Transverse colon (tissue), 4 donors: ENCODE results near the gene RAB32. TPM values are rescaled to one million over a fixed set of nuclear protein-coding genes. Genes with fewer than 3 reads are reported as not detected.

Experiments
- DNase-seq: peaks from one replicate; pipeline ENCODE4 v3.0.0-alpha.2; 2019
- H3K27ac ChIP-seq, 4 donors: fragments of 200-600 bp; sonication (generic); 2 replicates each; pipeline ENCODE4 v1.5.1; 2016 to 2018; ENCODE audit warnings: inconsistent platforms in 4 of 4
- H3K27me3 ChIP-seq: fragments of 200-600 bp; sonication (generic); 2 replicates; pipeline ENCODE4 v1.5.1; 2017; ENCODE audit warnings: inconsistent platforms
- H3K36me3 ChIP-seq, 4 donors: fragments of 200-600 bp; sonication (generic); 2 replicates each; pipeline ENCODE4 v1.5.1; 2017 to 2019; ENCODE audit warnings: inconsistent platforms in 4 of 4
- H3K4me1 ChIP-seq, 4 donors: fragments of 200-600 bp; sonication (generic); 2 replicates each; pipeline ENCODE4 v1.5.1; 2017 to 2020; ENCODE audit warnings: inconsistent platforms in 4 of 4
- H3K4me3 ChIP-seq, 4 donors: fragments of 200-600 bp; sonication (generic); 1 replicate in 1 of 4; 2 replicates in 3 of 4; pipeline versions ENCODE4 v1.5.1 to v1.6.1; 2017 to 2019; ENCODE audit warnings: inconsistent platforms in 4 of 4
- H3K9me3 ChIP-seq, 2 donors: fragments of 200-600 bp; sonication (generic); 2 replicates each; pipeline ENCODE4 v1.5.1; 2017 to 2019; ENCODE audit warnings: inconsistent platforms in 2 of 2
- EP300 ChIP-seq: sonication (generic); formaldehyde crosslinking; IDR thresholded peaks from one replicate; pipeline ENCODE4 v1.6.1; 2017; ENCODE audit warnings: antibody characterized with exemption, low read depth
- POLR2A ChIP-seq: fragments of 450-650 bp; IDR thresholded peaks from one replicate; pipeline ENCODE4 v1.6.1; 2016; ENCODE audit warnings: antibody characterized with exemption, mild to moderate bottlenecking, moderate library complexity
- POLR2AphosphoS5 ChIP-seq, 3 donors: sonication (generic); formaldehyde crosslinking; IDR thresholded peaks; one replicate each; pipeline ENCODE4 v1.6.1; 2016; ENCODE audit warnings: antibody characterized with exemption in 3 of 3
- WGBS, 2 donors: methylation state at CpG; one replicate each; pipeline ENCODE4 v1.1.5; 2018; ENCODE audit warnings: low coverage in 1 of 2; 5-methylcytosine and 5-hydroxymethylcytosine counted together
- in situ Hi-C, 4 donors: fragments of 200-750 bp; cut with MboI; loops; one replicate each; pipeline versions ENCODE4 v1.15.0 to v1.15.1; 2017; ENCODE audit warnings: low sequenced_read_pairs in 3 of 4, low pct_ligation_motif_present in 1 of 4, low pct_unique_long_range_greater_than_20kb in 1 of 4
- intact Hi-C: fragments of 100-400 bp; cut with DNase I; formaldehyde crosslinking; loops from one replicate; pipeline ENCODE4 v1.15.1; 2023; ENCODE audit warnings: low total_unique reads
- total RNA-seq, 4 donors: library from RNA; depleted of rRNA; stranded (reverse); fragments of >200 nt; gene quantifications; one replicate each; pipeline ENCODE4 v1.1.0, GENCODE V29; 2016
- TF ChIP-seq, protein P1 (sequence below), 5 experiments: fragments of 200-600 bp in 3 of 5; fragments of 450-650 bp in 2 of 5; sonication (generic) in 3 of 5; IDR thresholded peaks; 1 replicate in 2 of 5; 2 replicates in 3 of 5; pipeline ENCODE4 v1.5.1; 2016 to 2017; ENCODE audit warnings: antibody characterized with exemption in 5 of 5, inconsistent platforms in 3 of 5, mild to moderate bottlenecking in 2 of 5, moderate library complexity in 1 of 5

Gene RAB32
- total RNA-seq, 4 donors from 2014 or later = 3.7 to 43.4 (median 29.1) TPM

DNA sequence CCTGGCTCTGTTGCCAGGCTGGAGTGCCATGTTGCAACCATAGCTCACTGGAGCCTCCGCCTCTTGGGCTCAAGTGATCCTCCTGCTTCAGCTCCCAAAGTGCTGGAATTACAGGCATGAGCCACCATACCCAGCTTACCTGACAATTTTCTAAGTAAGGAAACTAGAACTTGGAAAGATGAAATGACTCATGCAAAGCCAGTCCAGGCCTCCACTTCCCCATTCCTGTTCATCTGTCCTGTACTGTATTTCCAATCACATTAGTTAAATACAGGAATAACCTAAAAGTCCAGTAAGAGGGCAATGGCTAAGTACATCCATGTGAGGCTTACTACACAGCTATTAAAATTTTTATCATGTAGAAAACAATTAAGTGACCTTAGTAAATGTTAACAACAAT, 46.9 kb downstream of the RAB32 start:
- Histone ChIP-seq H3K4me3 (no peak overlapping the region), H3K9me3 (no peaks in the 10 kb centered on the region), H3K4me1 (peaks cover 0 to 10% (median 0%) of the 10 kb centered on the region in 4 donors), H3K36me3 (no peaks in the 10 kb centered on the region), H3K27me3 (no peaks in the 10 kb centered on the region), H3K27ac (no peak overlapping the region)
- intact Hi-C loops = no loop called here
- in situ Hi-C loops = no loop called here
- no peak for DNase-seq
- 47 to 83% methylated on average over 1 of the region's 1 CpG for WGBS, 2 donors
- TF ChIP-seq, protein P1, sequence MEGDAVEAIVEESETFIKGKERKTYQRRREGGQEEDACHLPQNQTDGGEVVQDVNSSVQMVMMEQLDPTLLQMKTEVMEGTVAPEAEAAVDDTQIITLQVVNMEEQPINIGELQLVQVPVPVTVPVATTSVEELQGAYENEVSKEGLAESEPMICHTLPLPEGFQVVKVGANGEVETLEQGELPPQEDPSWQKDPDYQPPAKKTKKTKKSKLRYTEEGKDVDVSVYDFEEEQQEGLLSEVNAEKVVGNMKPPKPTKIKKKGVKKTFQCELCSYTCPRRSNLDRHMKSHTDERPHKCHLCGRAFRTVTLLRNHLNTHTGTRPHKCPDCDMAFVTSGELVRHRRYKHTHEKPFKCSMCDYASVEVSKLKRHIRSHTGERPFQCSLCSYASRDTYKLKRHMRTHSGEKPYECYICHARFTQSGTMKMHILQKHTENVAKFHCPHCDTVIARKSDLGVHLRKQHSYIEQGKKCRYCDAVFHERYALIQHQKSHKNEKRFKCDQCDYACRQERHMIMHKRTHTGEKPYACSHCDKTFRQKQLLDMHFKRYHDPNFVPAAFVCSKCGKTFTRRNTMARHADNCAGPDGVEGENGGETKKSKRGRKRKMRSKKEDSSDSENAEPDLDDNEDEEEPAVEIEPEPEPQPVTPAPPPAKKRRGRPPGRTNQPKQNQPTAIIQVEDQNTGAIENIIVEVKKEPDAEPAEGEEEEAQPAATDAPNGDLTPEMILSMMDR (IDR thresholded peaks at IDR 0.05) = no peak
- TF ChIP-seq POLR2A (no peak), POLR2AphosphoS5 (IDR thresholded peaks at IDR 0.05) (no peak), EP300 (no peak)

DNA sequence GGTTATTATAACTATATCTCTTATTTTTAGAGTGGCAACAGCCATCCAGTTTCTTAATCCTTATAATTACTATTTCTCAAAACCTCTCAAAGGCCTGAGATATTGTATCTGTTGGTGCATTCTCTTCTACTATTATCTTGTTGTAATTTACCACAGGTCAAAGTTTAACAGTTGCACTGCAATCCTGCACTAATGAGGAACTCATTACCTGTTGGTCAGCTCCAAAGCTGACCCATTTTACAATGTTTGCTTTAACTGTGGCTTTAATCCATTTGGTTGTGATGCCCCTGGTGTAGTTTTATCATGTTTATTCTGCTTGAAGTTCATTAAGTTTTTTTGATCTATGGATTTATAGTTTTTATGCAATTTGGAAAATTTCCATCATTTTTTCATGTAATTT, 48.8 kb downstream of the RAB32 start:
- TF ChIP-seq EP300 (no peak), POLR2A (no peak), POLR2AphosphoS5 (IDR thresholded peaks at IDR 0.05) (no peak)
- TF ChIP-seq, protein P1 (IDR thresholded peaks at IDR 0.05) = no peak
- no peaks in the 10 kb centered on the region for H3K27me3 ChIP-seq
- no peak for DNase-seq
- intact Hi-C loops = no loop called here
- no peak overlapping the region for H3K4me3 ChIP-seq
- H3K27ac ChIP-seq = no peak overlapping the region
- no peaks in the 10 kb centered on the region for H3K9me3 ChIP-seq
- in situ Hi-C loops = no loop called here
- H3K36me3 ChIP-seq = no peaks in the 10 kb centered on the region
- H3K4me1 ChIP-seq = peaks cover 0 to 10% (median 0%) of the 10 kb centered on the region in 4 donors

DNA sequence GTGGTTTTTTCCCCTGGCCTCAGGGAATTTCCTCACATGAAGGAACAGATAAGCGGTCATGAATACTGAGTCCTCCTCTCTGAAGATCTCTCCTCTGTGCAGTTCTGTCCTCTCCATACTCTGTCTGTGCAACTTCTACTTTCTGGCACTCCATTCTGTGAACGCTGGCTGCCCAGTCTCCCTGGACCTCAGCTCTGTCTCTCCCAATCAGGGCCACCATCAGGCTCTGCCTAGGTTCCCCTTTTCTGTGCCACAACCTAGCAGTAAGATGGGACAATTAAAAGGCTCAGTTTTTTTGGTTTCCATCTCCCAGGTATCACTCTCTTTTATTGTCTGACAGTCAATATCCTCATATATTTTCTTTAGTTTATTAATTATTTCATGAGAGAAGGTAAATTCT, 50.4 kb downstream of the RAB32 start:
- intact Hi-C loops = no loop called here
- Histone ChIP-seq H3K9me3 (no peaks in the 10 kb centered on the region), H3K36me3 (no peaks in the 10 kb centered on the region), H3K4me3 (no peak overlapping the region), H3K4me1 (peaks cover 0 to 13% (median 5%) of the 10 kb centered on the region in 4 donors), H3K27ac (no peak overlapping the region), H3K27me3 (no peaks in the 10 kb centered on the region)
- in situ Hi-C loops = no loop called here
- no peak for DNase-seq
- no peak for TF ChIP-seq POLR2A
- TF ChIP-seq, protein P1 (IDR thresholded peaks at IDR 0.05) = no peak
- no peak for TF ChIP-seq EP300
- no peak for TF ChIP-seq POLR2AphosphoS5 (IDR thresholded peaks at IDR 0.05)
- 79 to 81% methylated on average over 2 of the region's 2 CpGs for WGBS, 2 donors

DNA sequence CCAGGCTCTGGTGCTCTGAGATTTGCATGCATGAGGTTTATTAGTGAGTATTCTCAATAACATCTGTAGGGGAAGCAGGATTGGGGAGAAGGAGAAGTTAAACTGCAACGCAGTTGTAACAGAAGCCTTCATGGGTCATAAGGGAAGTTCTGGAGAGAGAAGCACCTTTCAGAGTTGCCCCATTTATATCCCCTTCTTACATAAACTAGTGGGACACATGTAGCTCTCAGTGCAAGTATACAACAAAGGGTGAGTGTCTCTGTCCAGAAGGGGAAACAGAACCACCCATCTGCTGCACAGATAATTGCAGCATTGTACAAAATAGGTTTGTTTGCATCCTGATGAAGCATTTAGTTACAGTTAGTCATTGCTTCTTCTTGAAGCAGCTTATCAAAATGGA, 50.9 kb downstream of the RAB32 start:
- Histone ChIP-seq H3K4me3 (no peak overlapping the region), H3K27me3 (no peaks in the 10 kb centered on the region), H3K36me3 (no peaks in the 10 kb centered on the region), H3K9me3 (no peaks in the 10 kb centered on the region), H3K4me1 (peaks cover 0 to 19% (median 7%) of the 10 kb centered on the region in 4 donors), H3K27ac (no peak overlapping the region)
- in situ Hi-C loops (no loop called here), intact Hi-C loops (no loop called here)
- 59 to 60% methylated on average over 1 of the region's 1 CpG for WGBS, 2 donors
- DNase-seq = no peak
- TF ChIP-seq POLR2A (no peak), POLR2AphosphoS5 (IDR thresholded peaks at IDR 0.05) (no peak), EP300 (no peak)
- TF ChIP-seq, protein P1 (IDR thresholded peaks at IDR 0.05) = no peak
